GM21576 (cell line): ENCODE results near the gene FSTL4.

ENCODE experiments used
- ATAC-seq: cut with Tn5 transposase; IDR thresholded peaks from one replicate; pipeline ENCODE4 v1.9.1; 2021; ENCODE audit warnings: mild to moderate bottlenecking, moderate library complexity; ENCODE audit not compliant: unreplicated experiment

The FSTL4 gene

DNA sequence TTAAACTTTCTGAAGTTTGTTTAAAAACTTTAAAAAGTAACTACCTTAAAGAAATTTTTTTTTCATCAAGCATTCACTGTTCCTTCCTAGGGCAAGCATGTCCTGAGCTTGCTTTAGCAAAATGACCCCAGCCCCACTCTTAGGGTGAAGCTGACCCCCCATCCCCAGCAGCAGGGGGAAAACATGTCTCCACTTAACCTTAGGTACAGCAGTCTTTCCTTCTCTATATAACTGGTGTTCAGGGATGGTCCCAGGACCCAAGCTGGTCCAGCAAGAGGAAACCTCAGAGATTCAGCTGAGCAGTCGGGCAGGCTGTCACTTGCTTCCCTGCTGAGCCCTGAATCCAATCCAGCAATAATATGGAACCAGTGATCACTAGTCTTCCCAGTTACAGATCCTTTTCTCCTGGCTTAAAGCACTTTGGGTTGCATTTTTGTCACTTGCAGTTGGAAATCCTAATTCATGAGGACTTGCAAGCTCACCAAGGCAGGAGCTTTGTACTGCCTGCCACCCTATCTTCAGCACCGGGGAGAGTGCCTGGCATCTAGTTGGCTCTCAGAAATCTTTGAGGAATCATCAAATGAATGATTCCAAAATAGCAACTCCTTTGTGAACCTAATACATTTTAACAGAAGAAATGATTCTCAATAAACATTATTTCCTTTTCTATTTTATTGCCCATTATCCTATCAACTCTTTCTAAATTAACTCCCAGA is 91.2 kb downstream of the FSTL4 start:
- ATAC-seq, result no peak

DNA sequence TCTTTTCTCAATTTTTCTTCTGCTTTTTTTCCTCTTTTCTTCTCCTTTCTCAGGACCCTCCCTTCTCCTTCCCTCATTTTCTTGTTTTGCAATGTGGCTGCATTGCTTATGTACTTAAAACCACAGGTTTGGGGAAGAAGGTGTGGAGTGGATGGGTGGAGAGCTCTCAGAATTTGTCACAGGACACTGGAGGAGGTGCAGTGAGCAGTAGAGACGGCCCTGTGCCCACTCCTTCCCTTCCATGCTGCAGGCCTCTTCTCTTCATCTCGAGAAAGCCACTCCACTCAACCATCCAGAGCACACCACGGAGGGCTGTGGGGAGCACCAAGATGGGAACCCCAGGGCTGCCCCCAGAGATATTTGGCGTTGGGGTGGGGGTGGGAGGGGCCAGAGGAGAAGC is 92.3 kb downstream of the FSTL4 start:
- ATAC-seq, result no peak

DNA sequence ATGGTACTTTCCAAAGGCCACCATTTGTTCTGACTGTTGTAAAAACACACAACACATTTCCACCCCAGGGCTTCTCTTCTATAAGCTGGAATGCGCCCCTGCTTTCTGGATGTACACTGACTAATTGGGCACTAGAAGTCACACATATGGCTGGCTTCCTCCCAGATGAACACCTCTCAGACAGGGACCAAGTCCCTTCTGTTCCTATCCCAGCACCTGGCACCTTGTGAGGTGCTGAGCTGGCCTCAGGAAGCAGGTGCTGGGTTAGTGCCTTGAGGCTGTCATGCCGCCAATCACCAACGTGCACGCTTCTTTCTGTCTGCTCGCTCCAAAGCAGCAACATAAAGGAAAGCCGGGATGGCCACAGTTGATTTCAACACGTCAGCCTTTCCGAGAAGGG is 93.2 kb downstream of the FSTL4 start:
- ATAC-seq, result no peak

DNA sequence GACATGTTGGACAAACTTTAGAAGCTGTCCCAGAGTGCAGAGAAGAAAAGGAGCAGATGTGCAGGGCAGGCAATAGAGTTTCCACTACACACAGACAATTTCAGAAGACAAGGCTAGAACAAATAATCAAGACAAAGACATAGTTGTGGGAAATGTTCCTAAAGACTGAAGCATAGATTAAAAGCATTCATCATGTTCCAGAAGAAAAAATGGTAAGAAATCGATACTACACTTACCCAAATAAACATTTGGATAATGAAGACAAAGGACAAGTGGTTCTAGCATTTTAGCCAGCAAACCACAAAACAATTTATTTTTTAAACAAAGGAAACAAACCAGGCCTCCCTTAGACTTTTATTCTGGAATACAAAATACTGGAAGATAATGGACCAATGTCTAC is 97.9 kb downstream of the FSTL4 start:
- no peak for ATAC-seq

DNA sequence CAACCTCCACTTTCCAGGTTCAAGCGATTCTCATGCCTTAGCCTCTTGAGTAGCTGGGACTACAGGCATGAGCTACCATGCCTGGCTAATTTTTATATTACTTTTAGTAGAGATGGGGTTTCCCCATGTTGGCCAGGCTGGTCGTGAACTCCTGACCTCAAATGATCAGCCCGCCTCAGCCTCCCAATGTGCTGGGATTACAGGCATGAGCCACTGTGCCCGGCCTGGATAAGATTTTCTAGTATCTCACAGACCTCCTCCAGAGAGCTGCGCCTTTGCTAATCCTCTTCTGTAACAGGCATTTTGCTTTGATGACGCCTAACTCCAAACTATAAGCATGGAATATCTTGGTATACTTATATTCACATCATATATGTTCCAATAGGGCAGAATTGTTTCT is 99.4 kb downstream of the FSTL4 start:
- no peak for ATAC-seq

DNA sequence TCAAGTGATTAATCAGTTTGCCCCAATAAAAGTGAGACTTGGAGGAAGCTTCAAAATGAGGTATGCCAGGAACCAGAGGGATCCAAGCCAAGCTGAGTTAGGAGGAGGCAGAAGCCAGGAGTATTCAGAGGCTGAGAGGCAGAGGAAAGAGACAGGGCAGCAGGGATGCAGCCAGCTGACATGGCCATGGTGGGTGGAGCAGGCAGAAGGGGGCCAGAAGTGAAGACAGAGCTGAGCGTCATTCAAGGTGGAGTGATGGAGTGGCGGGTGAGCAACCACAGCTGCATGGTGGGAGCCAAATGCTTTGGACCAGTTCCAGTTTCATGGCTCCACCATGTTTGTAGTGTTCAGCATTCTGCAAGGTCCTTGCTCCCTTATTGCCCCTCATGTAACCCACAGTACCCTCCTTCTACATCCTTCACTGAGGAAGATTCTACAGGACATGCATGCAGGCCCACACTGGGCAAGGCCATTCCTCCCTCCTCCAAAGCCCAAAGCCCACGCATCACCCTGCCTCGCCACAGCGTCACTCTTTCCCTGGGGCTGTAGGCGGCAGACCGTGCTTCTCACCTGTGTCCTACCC is 100.6 kb downstream of the FSTL4 start:
- ATAC-seq, result no peak

DNA sequence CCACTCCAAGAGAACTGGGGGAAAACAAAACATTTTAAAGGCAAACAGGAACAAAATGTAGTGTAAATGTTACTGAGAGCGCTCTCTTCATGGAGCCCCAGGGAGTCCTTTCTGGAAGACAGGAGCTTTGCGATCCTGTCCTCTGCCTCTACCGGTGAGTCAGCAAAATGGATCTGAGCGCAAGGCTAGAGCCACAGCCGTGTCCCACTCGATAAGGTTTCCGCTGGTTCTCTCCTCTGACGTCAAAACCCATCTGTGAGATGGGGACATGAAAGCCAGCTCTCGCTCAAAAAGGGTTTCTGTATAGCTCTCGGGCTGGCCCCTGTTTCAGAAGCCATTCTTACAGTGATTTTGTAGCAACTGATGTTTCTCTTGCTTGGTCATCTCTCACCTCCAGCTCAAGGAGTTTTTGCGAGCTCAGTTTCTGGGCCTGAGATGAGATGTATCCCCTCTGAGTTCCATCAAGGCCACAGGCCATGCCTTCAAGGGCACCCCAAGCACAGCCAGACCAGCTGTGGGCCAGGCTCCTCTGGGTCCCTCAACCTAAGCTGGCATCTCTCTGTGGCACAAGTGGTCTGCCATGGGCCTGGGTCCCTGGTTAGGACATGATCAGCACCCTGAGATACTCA is 101.6 kb downstream of the FSTL4 start:
- ATAC-seq, result no peak

DNA sequence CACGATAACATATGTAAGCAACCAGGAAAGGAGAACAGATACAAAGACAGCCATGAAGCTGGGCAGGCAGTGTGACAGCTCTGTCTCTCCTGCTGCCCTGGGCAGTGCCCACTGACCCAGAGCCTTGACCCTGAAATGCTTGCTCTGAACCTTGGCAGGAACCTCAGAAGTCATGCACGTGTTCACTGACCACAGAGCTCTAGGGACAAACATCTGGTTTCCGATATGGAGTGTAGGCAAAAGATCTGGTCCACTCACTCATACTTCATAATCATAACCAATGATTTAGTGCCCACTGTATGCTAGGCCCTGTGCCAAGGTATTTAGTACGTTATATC is 102.6 kb downstream of the FSTL4 start:
- ATAC-seq, result no peak

DNA sequence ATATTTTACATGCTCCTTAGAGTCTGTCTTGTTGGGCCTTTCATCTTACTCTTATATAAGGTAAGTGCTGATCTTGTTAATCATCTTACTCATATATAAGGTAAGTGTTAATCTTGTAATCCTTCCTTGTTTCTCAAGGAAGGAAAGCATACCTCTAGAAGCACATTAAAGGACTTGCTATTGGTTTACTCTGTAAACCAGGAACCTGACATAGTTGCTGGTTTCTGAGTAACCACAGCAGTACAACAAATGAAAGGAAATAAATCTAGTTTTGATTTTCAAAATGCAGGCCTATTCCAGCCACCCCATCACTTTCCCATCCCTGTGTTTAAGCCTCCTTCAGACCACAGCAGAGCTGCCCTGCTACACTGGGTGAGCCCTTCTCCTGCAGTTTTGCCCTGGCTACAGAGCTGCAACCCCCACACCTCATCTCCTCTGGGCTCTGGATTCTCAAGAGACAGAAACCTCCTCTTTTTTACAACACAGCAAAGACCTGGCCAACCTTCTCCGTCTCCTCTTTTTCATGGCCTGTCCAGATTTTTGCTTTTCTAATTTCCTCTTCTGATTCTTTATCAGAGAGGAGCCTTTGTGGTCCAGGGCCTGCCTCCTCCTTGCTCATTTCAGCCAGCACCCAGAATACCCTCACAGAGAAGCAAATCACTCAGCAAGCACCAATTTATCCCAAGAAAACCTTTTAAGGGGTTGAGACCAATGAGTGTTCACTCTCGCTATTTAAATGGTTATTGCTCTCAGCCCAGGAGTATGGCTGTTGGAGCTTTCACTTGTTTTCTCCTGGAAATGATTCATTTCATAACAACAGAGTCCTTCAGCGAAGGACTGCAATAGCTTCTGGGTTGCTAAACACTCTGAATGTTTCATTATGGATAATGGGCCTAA is 103.2 kb downstream of the FSTL4 start:
- no peak for ATAC-seq

DNA sequence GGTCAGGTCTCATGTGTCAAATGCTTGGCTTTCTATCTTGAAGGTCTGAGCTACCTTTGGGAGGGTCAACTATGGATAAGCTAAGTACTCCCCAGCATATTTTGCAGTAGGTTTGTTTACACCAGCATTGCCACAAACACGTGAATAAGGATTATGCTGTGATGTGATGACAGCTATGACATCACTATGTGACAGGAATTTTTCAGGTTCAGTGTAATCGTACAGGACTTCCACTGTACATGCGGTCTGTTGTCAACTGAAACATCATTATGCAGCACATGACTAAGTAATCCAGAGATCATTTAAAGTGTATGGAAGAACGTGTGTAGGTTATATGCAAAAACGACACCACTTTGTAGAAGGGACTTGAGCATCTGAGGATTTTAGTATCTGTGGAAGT is 104.0 kb downstream of the FSTL4 start:
- ATAC-seq, result no peak

DNA sequence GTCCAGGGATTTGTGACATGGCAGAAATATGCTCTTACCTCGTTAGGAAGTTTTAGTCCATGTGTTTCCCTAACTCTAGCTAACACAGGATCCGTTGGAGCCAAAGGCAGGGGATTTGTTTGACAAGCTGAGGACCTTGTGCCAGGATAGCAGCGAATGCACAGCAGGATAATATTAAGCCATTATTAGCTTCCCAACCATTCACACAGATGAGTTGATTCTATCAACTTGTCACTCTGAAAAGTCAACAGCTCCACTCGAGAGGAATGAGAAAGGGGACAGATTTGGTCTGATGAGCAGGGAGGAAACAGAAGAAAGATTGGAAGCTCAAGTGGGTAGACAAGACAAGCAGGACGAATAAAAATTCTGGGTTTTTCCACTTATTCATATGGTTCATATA is 106.2 kb downstream of the FSTL4 start:
- ATAC-seq, result no peak

DNA sequence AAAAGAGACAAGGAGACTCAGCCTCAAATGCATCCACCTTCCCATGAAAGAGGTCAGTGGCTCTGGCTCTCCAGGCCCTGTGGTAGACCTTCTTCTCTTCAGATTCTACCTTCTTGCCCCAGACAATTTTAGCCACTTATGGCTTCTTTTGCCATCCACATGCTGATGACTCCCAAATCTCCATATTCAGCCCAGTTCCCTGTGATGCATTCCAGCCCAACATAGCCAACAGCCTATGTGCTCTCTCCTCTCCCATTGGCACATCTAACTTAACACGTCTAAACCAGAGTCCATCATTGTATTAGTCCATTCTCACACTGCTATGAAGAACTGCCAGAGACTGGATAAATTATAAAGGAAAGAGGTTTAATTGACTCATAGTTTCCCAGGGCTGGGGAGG is 108.8 kb downstream of the FSTL4 start:
- ATAC-seq, result no peak

DNA sequence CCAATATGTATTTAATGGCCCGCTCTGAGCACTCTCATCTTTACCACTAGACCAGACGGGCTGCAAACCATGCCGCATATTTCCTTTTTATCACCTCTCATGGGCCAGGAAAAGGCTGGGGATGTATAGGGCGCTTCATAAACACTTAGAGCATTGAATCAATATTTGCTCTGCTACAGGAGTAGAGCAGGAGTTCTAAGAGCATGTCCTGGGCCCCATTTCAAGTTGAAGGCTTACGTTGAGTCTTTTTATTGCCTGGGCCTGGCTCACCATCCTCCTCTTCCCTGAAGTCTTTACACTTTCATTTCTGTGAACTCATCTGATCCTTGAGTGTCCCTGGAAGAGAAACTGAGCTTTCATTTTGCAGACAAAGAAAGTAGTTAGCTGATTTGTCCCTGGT is 112.4 kb downstream of the FSTL4 start:
- ATAC-seq, result no peak

DNA sequence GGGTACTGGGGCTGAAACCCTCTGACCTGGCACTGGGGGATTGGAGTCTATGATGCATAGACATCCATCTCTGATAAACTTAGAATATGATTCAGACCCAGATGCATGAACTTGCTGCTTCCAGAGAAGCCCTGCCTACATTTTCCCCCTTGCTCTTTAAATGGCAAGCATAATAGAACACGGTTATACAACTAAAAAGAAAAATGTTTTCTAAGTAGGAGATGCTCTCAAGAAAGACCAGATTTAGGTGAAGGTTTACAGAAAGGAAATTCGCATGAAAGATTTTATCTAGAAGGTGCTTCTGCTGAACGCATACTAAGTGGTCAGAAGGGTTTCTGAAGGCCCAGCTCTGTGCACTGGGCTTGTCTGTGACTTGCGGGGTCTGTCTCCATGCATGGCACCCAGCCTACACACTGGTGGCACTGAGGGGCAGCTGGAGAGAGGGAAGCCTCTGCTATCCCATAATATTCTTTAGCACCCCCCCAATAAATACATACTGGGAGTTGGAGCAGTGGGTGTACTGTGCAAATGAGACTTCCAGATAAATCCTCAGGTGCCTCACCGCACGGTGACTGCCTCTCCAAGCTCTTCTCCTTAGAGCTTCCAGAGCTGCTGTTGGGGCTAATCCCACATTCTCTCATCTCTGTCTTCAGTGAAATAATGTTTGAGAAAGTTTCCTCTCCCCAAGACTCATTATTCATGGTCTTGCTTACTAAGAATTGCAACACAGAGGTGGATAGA is 114.6 kb downstream of the FSTL4 start:
- no peak for ATAC-seq

DNA sequence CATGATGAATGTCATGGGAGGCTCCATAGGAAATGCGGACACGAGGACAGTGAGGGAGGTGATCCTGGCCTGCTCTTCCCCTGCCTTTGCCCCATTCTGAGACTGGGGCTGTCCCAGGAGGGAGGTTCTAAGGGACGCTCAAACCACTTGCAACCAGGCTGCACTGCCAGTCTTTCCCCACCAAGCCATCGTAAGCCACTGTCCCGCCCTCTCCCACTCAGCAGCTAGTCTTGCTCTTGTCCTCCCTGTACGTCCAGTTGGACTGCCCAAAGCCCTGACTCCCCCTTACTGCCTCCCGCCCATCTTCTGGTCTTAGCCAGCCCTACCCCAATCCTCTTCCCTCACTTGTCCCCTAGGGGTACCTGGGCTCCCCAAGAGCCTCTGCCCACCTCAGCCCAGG is 115.7 kb downstream of the FSTL4 start:
- no peak for ATAC-seq

DNA sequence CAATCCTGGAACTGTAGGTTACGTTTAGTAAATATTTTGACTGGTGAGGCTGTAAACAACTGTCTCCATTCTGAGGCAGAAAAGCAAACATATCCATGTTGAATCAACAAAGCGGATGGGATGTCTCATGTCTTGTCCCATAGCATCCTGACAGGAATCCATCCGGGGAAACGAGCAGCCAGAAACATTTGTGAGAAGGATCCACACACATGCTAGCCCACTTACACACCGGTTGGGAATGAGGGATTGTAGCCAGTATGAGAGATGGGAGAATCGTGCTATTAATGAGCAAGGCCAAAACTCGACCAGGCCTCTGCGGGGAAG is 117.5 kb downstream of the FSTL4 start:
- ATAC-seq, result no peak

DNA sequence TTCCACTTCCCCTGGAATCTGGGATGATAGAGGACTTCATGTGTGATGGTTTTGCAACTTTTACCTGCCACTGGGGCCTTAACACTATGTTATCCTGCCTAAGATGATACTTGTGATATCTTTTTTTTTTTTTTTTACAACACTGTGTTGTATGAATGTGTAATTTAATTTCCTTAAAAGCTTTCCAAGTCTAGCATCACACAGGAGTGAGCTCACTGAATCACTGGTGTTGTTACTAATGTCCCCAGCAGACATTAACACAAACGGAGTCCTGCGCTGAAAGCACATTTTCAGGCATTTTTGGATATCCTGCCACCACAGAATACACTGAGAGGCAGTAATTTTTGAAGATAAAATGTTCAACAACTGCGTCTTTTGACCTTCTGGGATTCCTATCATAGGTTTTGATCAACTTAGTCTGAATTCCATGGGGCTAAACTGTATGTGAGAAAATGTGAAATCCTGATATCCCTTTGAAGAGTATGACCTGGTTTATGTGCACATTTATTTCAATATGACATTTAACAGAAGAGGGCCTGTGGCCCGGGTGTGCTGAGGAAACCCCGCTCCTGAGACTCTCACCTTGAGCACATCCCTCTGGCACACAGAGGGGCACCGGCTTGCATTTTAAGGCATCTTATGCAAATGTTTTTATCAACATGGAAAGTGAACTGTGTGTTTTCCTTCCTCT is 118.0 kb downstream of the FSTL4 start:
- ATAC-seq, result no peak

DNA sequence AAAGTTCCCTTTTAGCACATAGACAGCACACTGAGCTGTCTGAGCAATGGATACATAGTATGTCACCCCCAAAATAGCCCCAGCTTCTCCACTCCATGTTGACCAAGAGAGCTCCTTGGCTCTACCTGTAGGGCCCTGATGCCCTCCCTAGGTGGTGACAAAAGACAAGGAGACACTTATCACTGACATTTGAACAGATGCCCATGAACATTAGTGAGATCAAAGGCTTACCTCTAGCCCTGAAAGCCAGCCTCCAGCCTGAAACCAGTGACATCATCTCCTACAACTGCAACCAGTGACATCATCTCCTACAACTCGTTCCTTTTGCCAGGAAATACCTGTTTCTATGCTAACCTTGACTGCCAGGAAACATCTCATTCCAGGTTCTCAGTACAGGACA is 122.7 kb downstream of the FSTL4 start:
- no peak for ATAC-seq

DNA sequence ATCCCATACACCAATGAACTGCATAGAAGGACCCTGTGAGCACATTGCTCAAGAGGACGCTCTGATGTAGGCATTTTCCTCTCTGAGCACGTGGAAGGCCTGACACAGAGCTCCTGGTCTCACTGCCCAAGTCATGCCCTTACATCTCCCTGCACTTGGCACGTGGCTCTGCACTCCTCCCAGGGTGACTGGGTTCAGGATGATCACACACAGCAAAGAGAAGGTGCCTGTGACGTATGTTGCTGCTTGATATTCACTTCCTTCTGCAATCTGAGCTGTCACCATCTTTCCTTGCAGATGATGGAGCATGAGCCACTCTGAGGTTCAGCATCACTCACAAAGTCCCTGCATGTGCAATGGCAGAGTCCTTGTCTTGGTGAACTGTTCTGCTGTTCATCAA is 125.2 kb downstream of the FSTL4 start:
- ATAC-seq, result no peak

DNA sequence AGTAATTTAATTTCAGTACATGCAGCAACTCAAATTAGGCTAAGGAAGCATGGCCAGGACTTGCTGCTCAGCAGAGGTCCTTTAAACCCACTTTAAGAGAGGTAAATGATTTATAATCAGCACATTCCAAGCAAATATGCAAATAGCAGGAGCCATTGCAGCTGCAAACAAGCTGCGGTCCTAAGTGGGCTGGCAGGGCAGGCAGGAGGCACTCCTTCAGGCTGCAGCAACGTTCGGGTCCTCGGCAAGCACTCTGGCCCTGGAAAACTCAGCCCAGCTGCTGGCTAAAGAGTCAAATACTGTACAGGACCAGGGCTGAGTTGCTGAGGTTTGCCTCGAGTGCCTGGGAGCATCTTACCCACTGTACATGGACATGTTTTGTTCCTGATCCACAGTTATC is 126.9 kb downstream of the FSTL4 start:
- no peak for ATAC-seq
